H1 (cell line): Measurements from ENCODE around the gene SEMA4D. TPM values are rescaled to one million over a fixed set of nuclear protein-coding genes. Genes with fewer than 3 reads are reported as not detected.

Source experiments
- CBX5 ChIP-seq: fragments of 300-800, 300-1000 bp; sonication (generic); IDR thresholded peaks from 2 replicates; pipeline ENCODE4 v1.7.1; 2016; ENCODE audit warnings: antibody characterized with exemption, low read length, low read depth
- EZH2 ChIP-seq: fragments of 200-600 bp; sonication (generic); IDR thresholded peaks from 2 replicates; pipeline ENCODE4 v1.7.1; 2012; ENCODE audit warnings: low read depth, mild to moderate bottlenecking, moderate library complexity, low read length, inconsistent platforms; ENCODE audit not compliant: severe bottlenecking
- POLR2AphosphoS5 ChIP-seq: IDR thresholded peaks from 2 replicates; pipeline ENCODE4 v1.6.1; 2011; ENCODE audit warnings: low read depth, low read length
- RAD21 ChIP-seq, 2 experiments: IDR thresholded peaks in 1 of 2; conservative IDR thresholded peaks in 1 of 2; 2 replicates each; pipeline ENCODE4 v1.6.1; 2011; ENCODE audit warnings: low read depth in 2 of 2, low read length in 2 of 2, improper control_type of control experiment in 1 of 2, inconsistent platforms in 1 of 2, mild to moderate bottlenecking in 1 of 2, moderate library complexity in 1 of 2
- YY1 ChIP-seq: IDR thresholded peaks from 2 replicates; pipeline ENCODE4 v1.6.1; 2011; ENCODE audit warnings: low read depth, mild to moderate bottlenecking, low read length
- ZNF274 ChIP-seq: IDR thresholded peaks from 2 replicates; pipeline ENCODE4 v1.7.0; 2012; ENCODE audit warnings: low read length, borderline replicate concordance; ENCODE audit errors: extremely low read depth
- polyA plus RNA-seq, 7 experiments: library from polyadenylated mRNA; depleted of rRNA in 3 of 7; stranded (reverse) in 5 of 7; unstranded in 2 of 7; fragments of >200 nt in 5 of 7; fragments of 200-250 nt in 2 of 7; gene quantifications; 1 replicate in 5 of 7; 2 replicates in 1 of 7; 4 replicates in 1 of 7; pipeline versions ENCODE4 v1.2.1 to v1.2.3, GENCODE V29; 2011 to 2013; ENCODE audit warnings: missing spikeins in 2 of 7, mixed read lengths in 2 of 7
- total RNA-seq: library from RNA; stranded (reverse); fragmentation: NEBNext Ultra II Directional; extraction: Animal tissue kit (Norgen Biotek cat#: 25700); gene quantifications from 2 replicates; pipeline ENCODE4 v1.2.1, GENCODE V29; 2021

The SEMA4D gene
- total and polyA plus RNA-seq, 2 of the 8 experiments (the other 6 are each of a cell fraction or from before 2014, with no cell fraction given), result 21.0 to 70.4 TPM

- no peak for TF ChIP-seq RAD21 (IDR thresholded peaks at IDR 0.05 in 1 of 2, conservative IDR thresholded peaks at IDR 0.05 in 1 of 2; ENCODE audit: low read depth in 2 of 2, low read length in 2 of 2)
- TF ChIP-seq ZNF274, result no peak
- TF ChIP-seq EZH2, result no peak
- no peak for TF ChIP-seq CBX5
- no peak for TF ChIP-seq YY1
- TF ChIP-seq POLR2AphosphoS5, result no peak
Measured at GRCh38 chr9:89452561-89452960, 45.4 kb downstream of the SEMA4D start (continued).
